Type B pancreatic cell (in vitro differentiated cells): ENCODE measurements around the gene SLIT2. TPM values are rescaled to one million over a fixed set of nuclear protein-coding genes. Genes with fewer than 3 reads are reported as not detected.

Experiments used
- DNase-seq: peaks from one replicate; pipeline ENCODE4 v3.0.0; 2021; ENCODE audit warnings: mixed read lengths; ENCODE audit not compliant: unreplicated experiment; ENCODE audit errors: extremely low spot score
- H3K27ac Mint-ChIP-seq: 2 replicates; pipeline ENCODE4 v1.8.0; 2021; ENCODE audit warnings: mild to moderate bottlenecking, mixed read lengths
- H3K27me3 Mint-ChIP-seq: 2 replicates; pipeline ENCODE4 v1.8.0; 2021; ENCODE audit warnings: mixed read lengths
- H3K36me3 Mint-ChIP-seq: 2 replicates; pipeline ENCODE4 v1.8.0; 2021; ENCODE audit warnings: mixed read lengths
- H3K4me1 Mint-ChIP-seq: one replicate; pipeline ENCODE4 v1.8.0; 2021; ENCODE audit warnings: mixed read lengths; ENCODE audit not compliant: unreplicated experiment
- H3K4me3 Mint-ChIP-seq: 2 replicates; pipeline ENCODE4 v1.8.0; 2021; ENCODE audit warnings: mild to moderate bottlenecking, mixed read lengths
- H3K9me3 Mint-ChIP-seq: 2 replicates; pipeline ENCODE4 v1.8.0; 2021; ENCODE audit warnings: mixed read lengths
- CTCF ChIP-seq: fragments of 200-600 bp; sonication (generic); conservative IDR thresholded peaks from 2 replicates; pipeline ENCODE4 v1.5.0; 2021; ENCODE audit warnings: antibody characterized with exemption, mild to moderate bottlenecking
- total RNA-seq: library from RNA; stranded (reverse); gene quantifications from 2 replicates; pipeline ENCODE4 v1.2.1, GENCODE V29; 2021; ENCODE audit warnings: low replicate concordance

SLIT2 gene
- total RNA-seq, 1 donor from 2014 or later = 105 TPM

DNA sequence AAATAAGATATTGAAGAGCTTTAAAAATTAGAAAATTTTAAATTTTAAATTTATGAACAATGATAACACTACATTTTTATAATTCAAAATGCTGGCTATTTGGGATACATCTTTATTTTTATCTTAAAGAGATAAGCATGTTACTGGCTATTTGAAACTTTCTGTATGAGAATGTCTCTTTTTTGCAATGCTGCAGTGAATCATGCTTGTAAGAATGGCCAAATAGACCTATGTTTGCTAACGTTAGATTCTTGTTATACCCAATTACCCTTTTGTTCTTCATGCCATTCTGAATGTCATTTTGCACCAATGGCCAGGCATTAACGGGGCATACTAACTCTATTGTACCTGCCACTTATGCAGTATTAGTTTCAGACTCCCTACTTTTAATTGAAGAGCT lies 49.5 kb downstream of the SLIT2 start:
- Mint-ChIP-seq H3K27me3 (no peaks in the 10 kb centered on the region), H3K4me1 (peaks cover 5% of the 10 kb centered on the region), H3K36me3 (peaks cover 5% of the 10 kb centered on the region), H3K27ac (no peak overlapping the region), H3K4me3 (no peak overlapping the region), H3K9me3 (no peaks in the 10 kb centered on the region)
- DNase-seq = no peak
- TF ChIP-seq CTCF = no peak
